ENCODE results near the gene KIF6.

KIF6 gene

DNA sequence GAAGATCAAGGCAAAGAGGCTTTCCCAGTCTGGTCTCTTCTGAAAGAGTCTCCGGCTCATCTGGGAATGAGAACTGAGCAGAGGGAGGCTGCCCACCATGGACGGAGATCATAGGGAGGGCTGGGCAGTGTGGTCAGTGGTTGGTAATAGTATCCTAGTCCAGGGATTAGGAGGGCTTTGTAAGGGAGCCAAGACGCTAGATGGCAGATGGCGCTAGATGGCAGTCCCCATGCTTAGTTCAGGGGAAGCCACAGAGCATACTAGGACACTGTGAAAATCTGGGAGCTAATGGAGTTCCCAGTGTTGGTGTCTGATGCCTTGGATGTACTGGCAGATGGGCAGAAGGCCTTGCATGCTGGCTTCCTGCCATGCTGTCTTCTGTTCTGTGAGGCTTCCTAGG lies 45.2 kb upstream of the KIF6 start:
- H3K9me3 ChIP-seq (ENCODE audit: insufficient read depth, low read length, severe bottlenecking): no peaks in the 10 kb centered on the region
- no peak for ATAC-seq (ENCODE audit: insufficient read depth, low read depth)
- H3K36me3 ChIP-seq (ENCODE audit: insufficient read depth, low read length): no peaks in the 10 kb centered on the region
- no peak overlapping the region for H3K27ac ChIP-seq (ENCODE audit: low read length)
- H3K27me3 ChIP-seq (ENCODE audit: insufficient read depth, low read length, poor library complexity): no peaks in the 10 kb centered on the region
- no peak for DNase-seq
- no peak overlapping the region for H3K4me3 ChIP-seq (ENCODE audit: low read depth in 1 of 2, low read length in 2 of 2)
- TF ChIP-seq EZH2 (IDR thresholded peaks at IDR 0.05; ENCODE audit: borderline replicate concordance, low read depth, low read length, severe bottlenecking): no peak
- TF ChIP-seq, protein P1, sequence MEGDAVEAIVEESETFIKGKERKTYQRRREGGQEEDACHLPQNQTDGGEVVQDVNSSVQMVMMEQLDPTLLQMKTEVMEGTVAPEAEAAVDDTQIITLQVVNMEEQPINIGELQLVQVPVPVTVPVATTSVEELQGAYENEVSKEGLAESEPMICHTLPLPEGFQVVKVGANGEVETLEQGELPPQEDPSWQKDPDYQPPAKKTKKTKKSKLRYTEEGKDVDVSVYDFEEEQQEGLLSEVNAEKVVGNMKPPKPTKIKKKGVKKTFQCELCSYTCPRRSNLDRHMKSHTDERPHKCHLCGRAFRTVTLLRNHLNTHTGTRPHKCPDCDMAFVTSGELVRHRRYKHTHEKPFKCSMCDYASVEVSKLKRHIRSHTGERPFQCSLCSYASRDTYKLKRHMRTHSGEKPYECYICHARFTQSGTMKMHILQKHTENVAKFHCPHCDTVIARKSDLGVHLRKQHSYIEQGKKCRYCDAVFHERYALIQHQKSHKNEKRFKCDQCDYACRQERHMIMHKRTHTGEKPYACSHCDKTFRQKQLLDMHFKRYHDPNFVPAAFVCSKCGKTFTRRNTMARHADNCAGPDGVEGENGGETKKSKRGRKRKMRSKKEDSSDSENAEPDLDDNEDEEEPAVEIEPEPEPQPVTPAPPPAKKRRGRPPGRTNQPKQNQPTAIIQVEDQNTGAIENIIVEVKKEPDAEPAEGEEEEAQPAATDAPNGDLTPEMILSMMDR (IDR thresholded peaks at IDR 0.05; ENCODE audit: borderline replicate concordance, extremely low read depth, low read length, poor library complexity, severe bottlenecking): no peak
- H2AFZ ChIP-seq (ENCODE audit: low read depth, low read length): no peak overlapping the region
- H3K4me2 ChIP-seq (ENCODE audit: insufficient read depth, low read length): no peak overlapping the region
- no peaks in the 10 kb centered on the region for H3K4me1 ChIP-seq (ENCODE audit: insufficient read depth, low read length)
- no peaks in the 10 kb centered on the region for H3K79me2 ChIP-seq (ENCODE audit: insufficient read depth, low read length)
- H4K20me1 ChIP-seq (ENCODE audit: insufficient read depth, low read length): no peaks in the 10 kb centered on the region
- H3K9ac ChIP-seq (ENCODE audit: low read depth, low read length): no peak overlapping the region

DNA sequence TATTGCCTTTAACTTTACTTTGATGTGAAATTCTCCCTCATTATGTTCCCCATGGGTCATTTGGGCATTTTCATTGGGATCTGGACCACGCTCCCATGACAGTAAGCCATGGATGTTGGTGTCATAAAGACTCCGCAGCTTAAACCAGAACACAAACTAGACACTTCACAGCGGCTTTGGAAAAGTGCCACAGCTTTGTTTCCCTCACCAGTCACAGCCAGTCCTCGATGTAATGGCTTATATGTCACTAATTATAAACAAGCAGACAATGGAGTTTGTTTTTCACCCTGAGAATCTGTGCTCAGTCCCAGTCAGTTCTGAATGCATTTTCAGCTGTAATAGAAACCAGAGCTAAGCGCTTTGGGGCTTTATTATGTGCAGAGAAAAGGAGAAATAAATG lies 43.8 kb upstream of the KIF6 start:
- H3K4me3 ChIP-seq (ENCODE audit: low read depth in 1 of 2, low read length in 2 of 2): no peak overlapping the region
- DNase-seq: no peak
- TF ChIP-seq, protein P1 (IDR thresholded peaks at IDR 0.05; ENCODE audit: borderline replicate concordance, extremely low read depth, low read length, poor library complexity, severe bottlenecking): no peak
- no peak for TF ChIP-seq EZH2 (IDR thresholded peaks at IDR 0.05; ENCODE audit: borderline replicate concordance, low read depth, low read length, severe bottlenecking)
- H3K27ac ChIP-seq (ENCODE audit: low read length): no peak overlapping the region
- H3K27me3 ChIP-seq (ENCODE audit: insufficient read depth, low read length, poor library complexity): no peaks in the 10 kb centered on the region
- H3K9ac ChIP-seq (ENCODE audit: low read depth, low read length): no peak overlapping the region
- no peaks in the 10 kb centered on the region for H3K79me2 ChIP-seq (ENCODE audit: insufficient read depth, low read length)
- no peak for ATAC-seq (ENCODE audit: insufficient read depth, low read depth)
- H3K36me3 ChIP-seq (ENCODE audit: insufficient read depth, low read length): no peaks in the 10 kb centered on the region
- no peak overlapping the region for H2AFZ ChIP-seq (ENCODE audit: low read depth, low read length)
- no peaks in the 10 kb centered on the region for H3K4me1 ChIP-seq (ENCODE audit: insufficient read depth, low read length)
- no peaks in the 10 kb centered on the region for H4K20me1 ChIP-seq (ENCODE audit: insufficient read depth, low read length)
- H3K4me2 ChIP-seq (ENCODE audit: insufficient read depth, low read length): no peak overlapping the region
- no peaks in the 10 kb centered on the region for H3K9me3 ChIP-seq (ENCODE audit: insufficient read depth, low read length, severe bottlenecking)

DNA sequence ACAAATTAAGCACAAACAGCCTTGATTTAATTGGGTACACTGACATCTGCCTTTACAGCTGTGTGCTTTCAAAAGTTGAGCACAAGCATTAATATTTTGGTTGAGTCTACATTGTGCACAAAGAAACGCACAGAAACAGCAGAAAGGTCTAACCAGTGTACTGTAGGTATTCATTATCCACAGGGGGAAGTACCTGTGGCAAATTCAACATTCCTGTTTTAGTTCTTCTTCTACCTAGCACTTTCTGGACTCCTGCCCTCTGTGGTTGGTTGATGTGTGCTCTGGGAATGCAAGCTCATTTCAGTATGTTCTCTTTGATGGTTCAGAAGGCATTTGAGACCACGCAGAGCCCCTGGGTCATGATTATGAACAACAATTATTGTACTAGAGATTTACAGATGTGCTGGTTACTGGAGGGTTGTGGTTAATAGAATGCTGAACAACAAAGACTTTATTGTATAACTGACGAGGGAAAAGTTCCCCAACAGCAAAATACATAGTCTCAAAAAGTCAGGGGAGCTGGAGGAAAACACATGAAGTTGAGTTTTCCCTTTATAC lies 40.4 kb upstream of the KIF6 start:
- no peak overlapping the region for H3K4me3 ChIP-seq (ENCODE audit: low read depth in 1 of 2, low read length in 2 of 2)
- no peak overlapping the region for H3K27ac ChIP-seq (ENCODE audit: low read length)
- no peak for ATAC-seq (ENCODE audit: insufficient read depth, low read depth)
- H4K20me1 ChIP-seq (ENCODE audit: insufficient read depth, low read length): no peaks in the 10 kb centered on the region
- no peaks in the 10 kb centered on the region for H3K79me2 ChIP-seq (ENCODE audit: insufficient read depth, low read length)
- no peaks in the 10 kb centered on the region for H3K4me1 ChIP-seq (ENCODE audit: insufficient read depth, low read length)
- H3K36me3 ChIP-seq (ENCODE audit: insufficient read depth, low read length): no peaks in the 10 kb centered on the region
- no peak overlapping the region for H3K4me2 ChIP-seq (ENCODE audit: insufficient read depth, low read length)
- H3K9me3 ChIP-seq (ENCODE audit: insufficient read depth, low read length, severe bottlenecking): no peaks in the 10 kb centered on the region
- no peaks in the 10 kb centered on the region for H3K27me3 ChIP-seq (ENCODE audit: insufficient read depth, low read length, poor library complexity)
- TF ChIP-seq, protein P1 (IDR thresholded peaks at IDR 0.05; ENCODE audit: borderline replicate concordance, extremely low read depth, low read length, poor library complexity, severe bottlenecking): no peak
- no peak for TF ChIP-seq EZH2 (IDR thresholded peaks at IDR 0.05; ENCODE audit: borderline replicate concordance, low read depth, low read length, severe bottlenecking)
- no peak overlapping the region for H2AFZ ChIP-seq (ENCODE audit: low read depth, low read length)
- DNase-seq: no peak
- no peak overlapping the region for H3K9ac ChIP-seq (ENCODE audit: low read depth, low read length)
